ENCODE data around the gene NOS1AP.
"Not testable (repeated sequence)": the region's sequence is repeated elsewhere in the genome, so short reads cannot be mapped to it uniquely, and the experiment has no call there.

Gene NOS1AP

DNA sequence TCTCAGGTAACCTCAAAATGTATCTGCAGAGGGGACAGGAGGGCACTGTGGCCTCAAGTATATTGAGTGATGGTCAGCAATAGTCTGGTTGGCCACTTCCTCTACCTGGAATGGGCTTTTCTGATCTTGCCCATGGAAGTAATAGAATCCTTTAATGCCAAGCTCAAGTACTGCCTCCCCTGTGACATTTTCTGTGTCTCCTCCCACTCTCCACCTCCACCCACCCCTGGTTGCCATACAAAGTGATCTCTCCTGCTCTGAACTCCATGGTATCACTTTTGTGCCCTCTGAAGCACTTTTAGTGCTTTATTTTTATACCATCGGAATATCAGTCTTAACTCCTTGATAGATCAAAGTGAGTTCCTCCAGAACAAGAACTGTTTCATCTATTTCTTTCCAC lies 9.2 kb upstream of the NOS1AP start:
- no peak for DNase-seq

DNA sequence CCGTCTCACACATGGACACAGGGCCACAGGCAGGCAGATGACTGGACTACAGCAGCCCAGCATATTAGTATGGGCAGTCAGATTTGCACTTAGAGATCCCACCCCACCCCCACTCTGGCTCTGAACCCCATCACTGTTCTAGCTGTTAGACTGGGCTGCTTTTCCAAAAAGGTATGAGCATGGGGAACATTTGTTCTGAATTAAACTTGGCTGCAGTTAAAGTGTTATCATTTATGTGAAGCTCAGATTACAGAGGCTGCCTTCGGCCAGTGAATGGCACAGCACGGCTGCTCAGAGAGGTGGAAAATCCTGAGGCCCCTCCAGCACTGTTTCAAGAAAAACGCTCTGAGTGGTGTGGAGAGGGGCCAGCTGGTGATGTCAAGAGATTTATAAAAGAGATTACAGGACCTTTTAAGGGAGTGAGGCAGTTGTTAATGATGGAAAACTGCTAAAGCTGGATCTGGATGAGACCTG lies 6.9 kb upstream of the NOS1AP start:
- no peak for DNase-seq

- peak in 1 of 2 donors; percentile 10 for DNase-seq
These were observed 4.5 kb upstream of the NOS1AP start for GRCh38 chr1:162065016-162065415.

- DNase-seq = not testable (repeated sequence)
These were observed 2.7 kb upstream of the NOS1AP start for GRCh38 chr1:162066836-162067235.

GRCh38 chr1:162067466-162067865 lies 2.0 kb upstream of the NOS1AP start:
- no peak for DNase-seq

GRCh38 chr1:162068301-162068700 lies 1.2 kb upstream of the NOS1AP start:
- DNase-seq = no peak

DNA sequence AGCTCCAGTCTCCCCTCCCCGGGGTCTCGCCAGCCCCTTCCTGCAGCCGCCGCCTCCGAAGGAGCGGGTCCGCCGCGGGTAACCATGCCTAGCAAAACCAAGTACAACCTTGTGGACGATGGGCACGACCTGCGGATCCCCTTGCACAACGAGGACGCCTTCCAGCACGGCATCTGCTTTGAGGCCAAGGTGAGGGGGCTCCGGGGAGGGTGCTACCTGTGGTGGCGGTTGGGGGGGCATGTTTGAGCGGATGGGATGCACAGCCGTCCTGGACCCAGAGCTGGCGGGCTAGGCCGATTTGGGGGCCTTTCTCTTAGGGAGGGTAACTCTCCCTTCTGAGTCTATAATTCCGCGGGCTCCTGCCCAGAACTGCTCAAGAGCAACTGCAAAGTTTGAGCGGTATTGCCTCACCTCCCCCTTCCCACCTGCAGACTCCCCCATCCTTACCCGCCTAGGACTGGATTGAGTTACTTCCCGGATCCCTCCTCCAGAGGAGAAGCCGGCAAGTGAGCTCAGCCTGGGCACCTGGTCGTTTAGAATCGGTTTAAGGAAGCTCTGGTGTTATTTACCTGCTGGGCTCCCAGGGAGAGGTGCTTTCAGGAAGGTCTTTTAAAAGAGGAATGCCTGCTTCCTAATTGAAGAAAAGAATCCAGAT lies 730 bp downstream of the NOS1AP start:
- no peak for DNase-seq

DNA sequence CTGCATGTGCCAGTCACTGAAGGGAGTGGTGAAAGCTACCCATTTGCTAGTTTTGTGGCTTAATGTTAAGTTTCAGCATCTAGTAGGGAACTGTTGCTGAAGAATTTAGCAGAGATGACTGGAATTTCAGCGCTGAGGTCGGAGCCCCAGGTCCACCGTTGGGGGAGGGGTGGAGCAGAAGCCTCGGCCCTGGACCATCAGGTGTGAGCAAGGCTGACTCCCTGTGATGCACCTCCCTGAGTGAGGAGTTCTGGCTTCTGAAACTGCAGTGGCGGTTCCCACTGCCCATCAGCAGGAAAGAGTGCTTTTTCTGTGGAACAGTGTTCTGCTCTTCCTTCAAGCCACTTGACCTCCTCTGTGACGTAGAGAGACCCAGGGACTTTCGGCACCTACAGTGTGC lies 1.3 kb downstream of the NOS1AP start:
- DNase-seq = no peak

GRCh38 chr1:162072740-162073139 lies 3.2 kb downstream of the NOS1AP start:
- no peak for DNase-seq

GRCh38 chr1:162074276-162075005 lies 5.0 kb downstream of the NOS1AP start:
- peak; percentile 24 to 76 for DNase-seq

DNA sequence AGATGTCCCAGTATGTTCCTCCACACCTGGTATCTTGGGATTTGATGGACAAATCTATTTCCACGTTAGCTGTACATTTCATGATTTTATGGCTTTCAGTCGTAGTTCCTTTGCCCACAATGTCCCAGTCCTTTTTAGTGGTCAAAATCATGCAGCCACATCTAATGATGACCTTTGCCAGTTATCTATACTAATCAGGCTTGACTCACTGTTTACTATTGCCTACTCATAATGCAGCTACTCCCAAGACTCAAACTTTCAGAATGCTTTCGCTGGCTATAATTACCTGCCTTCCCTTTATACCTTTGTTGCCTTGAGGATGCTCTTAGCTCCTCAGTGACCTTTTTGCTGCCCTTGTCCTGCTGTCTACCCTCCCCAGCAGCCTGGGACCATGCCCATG lies 6.4 kb downstream of the NOS1AP start:
- DNase-seq = no peak

DNA sequence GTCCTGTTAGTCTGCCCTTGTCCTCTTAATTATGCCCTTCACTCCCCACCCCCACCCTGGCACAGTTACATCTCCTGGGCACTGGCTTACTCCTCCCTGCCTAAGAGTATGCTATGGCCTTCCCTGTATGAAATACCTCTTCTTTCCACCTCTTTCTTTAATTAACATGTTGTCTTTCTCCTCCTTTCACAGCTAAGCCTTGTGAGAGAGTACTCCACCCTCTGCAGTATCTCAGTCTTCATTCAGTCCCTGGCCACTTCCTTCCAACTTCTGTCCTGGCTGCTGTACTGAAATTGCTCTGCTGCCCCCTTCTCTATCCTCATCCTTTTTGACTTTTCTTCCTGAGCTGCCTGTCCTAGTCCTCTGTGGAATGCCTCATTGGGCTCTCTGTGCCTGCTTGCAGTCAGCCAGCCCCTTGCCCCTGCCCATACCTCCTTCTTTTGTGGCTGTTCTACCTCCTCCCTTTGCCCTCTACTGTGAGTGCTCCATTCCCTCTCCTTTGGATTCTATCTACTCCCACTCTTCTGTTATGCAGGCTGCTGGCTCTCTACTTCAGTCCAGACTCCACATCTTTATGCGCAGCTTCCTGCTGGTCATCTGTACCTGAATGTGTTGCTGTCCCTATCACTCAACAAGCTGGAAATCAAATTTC lies 8.3 kb downstream of the NOS1AP start:
- no peak for DNase-seq

GRCh38 chr1:162079030-162079429 lies 9.5 kb downstream of the NOS1AP start:
- DNase-seq = no peak

- DNase-seq = no peak
These were observed 11.1 kb downstream of the NOS1AP start for GRCh38 chr1:162080472-162081015.

- no peak for DNase-seq
These were observed 11.8 kb downstream of the NOS1AP start for GRCh38 chr1:162081316-162081715.

DNA sequence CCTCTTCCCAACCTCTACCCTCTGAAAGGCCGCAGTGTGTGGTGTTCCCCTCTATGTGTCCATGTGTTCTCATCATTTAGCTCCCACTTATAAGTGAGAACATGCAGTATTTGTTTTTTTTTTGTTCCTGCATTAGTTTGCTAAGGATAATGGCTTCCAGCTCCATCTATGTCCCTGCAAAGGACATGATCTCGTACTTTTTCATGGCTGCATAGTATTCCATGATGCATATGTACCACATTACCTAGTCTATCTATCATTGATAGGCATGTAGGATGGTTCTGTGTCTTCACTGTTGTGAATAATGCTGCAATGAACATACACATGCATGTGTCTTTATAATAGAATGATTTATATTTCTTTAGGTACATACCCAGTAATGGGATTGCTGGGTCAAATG lies 12.6 kb downstream of the NOS1AP start:
- DNase-seq = not testable (repeated sequence)

GRCh38 chr1:162083273-162083672 lies 13.8 kb downstream of the NOS1AP start:
- no peak for DNase-seq

GRCh38 chr1:162085991-162086390 lies 16.5 kb downstream of the NOS1AP start:
- no peak for DNase-seq

- peak; percentile 36 to 82 for DNase-seq
These were observed 17.6 kb downstream of the NOS1AP start for GRCh38 chr1:162087111-162087510.

- DNase-seq = no peak
These were observed 18.1 kb downstream of the NOS1AP start for GRCh38 chr1:162087574-162087973.

GRCh38 chr1:162088281-162088969 lies 18.9 kb downstream of the NOS1AP start:
- DNase-seq = no peak

DNA sequence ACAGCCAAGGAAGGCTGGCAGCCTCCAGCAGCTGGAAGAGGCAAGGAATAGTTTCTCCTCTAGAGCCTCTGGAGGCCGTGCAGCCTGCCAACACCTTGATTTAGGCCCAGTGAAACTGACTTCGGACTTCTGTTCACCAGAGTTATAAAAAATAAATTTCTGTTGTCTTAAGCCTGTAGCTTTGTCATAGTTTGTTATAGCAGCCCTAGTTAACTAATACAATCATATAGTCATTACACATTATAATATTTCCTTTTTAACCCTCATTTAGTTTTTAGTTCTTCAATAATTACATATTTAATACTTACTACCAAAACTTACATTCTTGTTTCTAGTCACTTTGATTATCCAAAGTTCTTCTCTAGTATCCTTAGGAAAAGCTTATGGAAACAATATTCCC lies 20.3 kb downstream of the NOS1AP start:
- DNase-seq = no peak

DNA sequence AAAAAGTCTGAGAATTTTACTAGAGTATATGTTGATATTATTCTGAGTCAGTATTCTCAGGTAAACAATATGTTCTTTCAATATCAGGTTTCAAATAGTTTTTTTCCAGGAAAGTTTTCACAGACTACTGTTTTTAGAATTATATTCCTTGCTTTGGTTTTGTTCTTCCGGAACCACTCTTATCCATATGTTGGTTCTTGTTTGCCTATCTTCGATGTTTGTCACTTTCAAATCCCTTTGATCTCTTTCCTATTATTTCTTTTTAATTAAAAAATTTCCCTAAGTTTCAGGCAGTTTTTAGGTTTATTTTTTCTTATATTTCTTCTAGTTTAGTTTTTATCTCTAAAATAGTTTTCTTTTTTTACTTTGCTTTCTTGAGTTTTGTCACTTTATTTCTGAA lies 20.9 kb downstream of the NOS1AP start:
- DNase-seq = no peak

Measured in inflammatory macrophage treated with lipopolysaccharide for 1 hour (primary cell).